Measurements from ENCODE around the gene PCDH11Y.
"Not testable (repeated sequence)": the region's sequence is repeated elsewhere in the genome, so short reads cannot be mapped to it uniquely, and the experiment has no call there.

PCDH11Y gene

DNA sequence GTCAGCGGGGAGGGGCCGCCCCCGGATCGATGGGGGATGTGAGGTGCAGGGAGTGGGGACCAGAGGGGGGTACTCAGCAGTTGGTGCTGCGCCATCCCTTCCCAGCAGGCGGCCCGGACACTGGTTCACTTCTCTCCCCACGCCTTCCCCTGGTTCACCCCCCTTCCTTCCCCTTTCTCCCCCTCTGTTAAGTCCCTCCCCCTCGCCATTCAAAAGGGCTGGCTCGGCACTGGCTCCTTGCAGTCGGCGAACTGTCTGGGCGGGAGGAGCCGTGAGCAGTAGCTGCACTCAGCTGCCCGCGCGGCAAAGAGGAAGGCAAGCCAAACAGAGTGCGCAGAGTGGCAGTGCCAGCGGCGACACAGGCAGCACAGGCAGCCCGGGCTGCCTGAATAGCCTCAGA lies at the start of gene PCDH11Y:
TSS of gene PCDH11Y (plus strand) at position 240 of the 400 bp plus-strand sequence. CDS start 56,804 bp downstream, outside the sequence.
- not testable (repeated sequence) for H3K27me3 Mint-ChIP-seq; H3K36me3 Mint-ChIP-seq; H3K4me3 Mint-ChIP-seq; H3K4me1 Mint-ChIP-seq (ENCODE audit: low read depth); H3K9me3 Mint-ChIP-seq (ENCODE audit: low read depth); H3K27ac Mint-ChIP-seq

GRCh38 chrY:4967894-4968293 lies 32.2 kb upstream of the PCDH11Y start:
- H3K27me3 Mint-ChIP-seq; H3K4me1 Mint-ChIP-seq (ENCODE audit: low read depth); H3K36me3 Mint-ChIP-seq; H3K9me3 Mint-ChIP-seq (ENCODE audit: low read depth); H3K4me3 Mint-ChIP-seq; H3K27ac Mint-ChIP-seq: not testable (repeated sequence)

GRCh38 chrY:4991743-4992400 lies 8.2 kb upstream of the PCDH11Y start:
- not testable (repeated sequence) for H3K27ac Mint-ChIP-seq; H3K36me3 Mint-ChIP-seq; H3K4me1 Mint-ChIP-seq (ENCODE audit: low read depth); H3K4me3 Mint-ChIP-seq; H3K9me3 Mint-ChIP-seq (ENCODE audit: low read depth); H3K27me3 Mint-ChIP-seq

DNA sequence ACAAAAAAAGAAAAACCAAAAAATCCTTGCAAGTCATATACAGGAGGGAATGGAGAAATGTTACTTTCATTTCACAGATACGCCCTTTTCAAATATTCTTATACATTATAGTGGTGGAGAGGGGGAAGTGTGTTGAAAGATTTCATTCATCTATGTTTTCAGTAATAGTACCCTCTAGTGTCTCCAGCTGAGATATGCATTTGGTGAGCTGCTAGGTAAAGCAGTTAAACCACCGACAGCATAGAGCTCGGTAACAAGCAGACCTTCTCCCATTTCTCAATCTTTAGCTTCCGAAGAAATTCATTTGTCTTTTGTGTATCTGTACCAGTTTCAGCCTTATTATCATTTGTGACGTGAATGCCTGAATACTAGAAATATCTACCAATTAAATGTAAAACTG lies 5.2 kb upstream of the PCDH11Y start:
- H3K27ac Mint-ChIP-seq; H3K4me3 Mint-ChIP-seq; H3K9me3 Mint-ChIP-seq (ENCODE audit: low read depth); H3K36me3 Mint-ChIP-seq; H3K27me3 Mint-ChIP-seq; H3K4me1 Mint-ChIP-seq (ENCODE audit: low read depth): not testable (repeated sequence)

DNA sequence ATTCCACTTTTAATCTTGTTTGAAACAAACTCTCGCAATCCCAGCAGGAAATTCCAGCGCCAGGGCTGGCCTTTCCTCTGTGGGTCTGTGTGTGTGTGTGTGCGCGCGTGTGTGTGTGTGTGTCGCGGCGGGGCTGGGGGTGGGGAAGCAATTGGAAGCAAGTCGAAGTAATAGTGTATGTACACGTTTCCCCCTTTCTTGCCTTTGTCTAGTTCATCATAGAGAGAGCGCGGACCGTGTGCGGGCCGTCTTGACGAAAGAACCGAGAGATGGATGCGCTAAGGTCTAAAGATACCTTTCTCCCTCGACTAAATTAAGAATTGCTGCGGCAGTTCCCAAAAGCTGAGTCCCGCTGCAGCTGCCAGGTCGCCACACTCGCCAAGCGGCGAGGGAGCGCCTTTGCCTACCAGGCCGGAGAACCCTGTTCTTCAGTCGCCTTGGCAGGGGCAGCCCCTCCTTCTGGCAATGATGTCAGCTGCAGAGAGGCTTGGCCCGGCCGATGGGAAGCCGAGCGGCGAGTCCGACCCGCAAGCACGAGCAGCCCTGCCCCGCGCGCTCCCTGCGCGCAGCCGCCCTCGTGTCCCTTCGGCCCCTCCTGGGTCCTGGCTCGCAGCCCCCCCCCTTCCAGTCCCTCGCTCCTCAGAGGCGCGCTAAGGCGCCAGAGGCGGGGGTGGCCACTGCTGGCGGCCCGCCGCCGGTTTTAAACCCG lies 2.5 kb downstream of the PCDH11Y start:
- H3K36me3 Mint-ChIP-seq; H3K4me1 Mint-ChIP-seq (ENCODE audit: low read depth); H3K4me3 Mint-ChIP-seq; H3K27me3 Mint-ChIP-seq; H3K27ac Mint-ChIP-seq; H3K9me3 Mint-ChIP-seq (ENCODE audit: low read depth): not testable (repeated sequence)

DNA sequence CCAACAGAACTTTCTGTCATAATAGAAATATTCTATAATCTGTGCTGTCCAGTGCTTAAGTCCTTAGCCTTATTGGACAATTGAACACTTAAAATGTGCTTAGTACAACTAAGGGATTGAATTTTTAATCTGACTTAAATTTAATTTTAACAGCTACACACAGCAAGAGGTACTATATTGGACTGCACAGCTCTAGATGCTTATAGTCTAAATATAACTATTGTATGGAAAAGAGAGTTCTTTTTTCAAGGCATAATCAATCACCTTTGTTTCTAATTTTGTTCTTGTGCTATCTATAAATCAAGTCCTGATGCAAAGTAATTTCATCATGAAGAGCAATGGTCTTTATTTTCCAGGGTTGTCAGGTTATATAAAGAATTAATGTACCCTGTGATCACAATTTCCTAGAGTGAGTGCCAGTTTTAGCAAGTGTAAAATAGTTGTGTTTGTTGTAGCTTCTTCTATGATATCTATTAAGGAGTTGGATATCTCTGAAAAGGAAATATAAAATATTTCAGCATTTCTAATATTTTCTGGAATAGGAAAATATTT lies 39.0 kb downstream of the PCDH11Y start:
- H3K36me3 Mint-ChIP-seq; H3K27ac Mint-ChIP-seq; H3K27me3 Mint-ChIP-seq; H3K9me3 Mint-ChIP-seq (ENCODE audit: low read depth); H3K4me3 Mint-ChIP-seq; H3K4me1 Mint-ChIP-seq (ENCODE audit: low read depth): not testable (repeated sequence)

DNA sequence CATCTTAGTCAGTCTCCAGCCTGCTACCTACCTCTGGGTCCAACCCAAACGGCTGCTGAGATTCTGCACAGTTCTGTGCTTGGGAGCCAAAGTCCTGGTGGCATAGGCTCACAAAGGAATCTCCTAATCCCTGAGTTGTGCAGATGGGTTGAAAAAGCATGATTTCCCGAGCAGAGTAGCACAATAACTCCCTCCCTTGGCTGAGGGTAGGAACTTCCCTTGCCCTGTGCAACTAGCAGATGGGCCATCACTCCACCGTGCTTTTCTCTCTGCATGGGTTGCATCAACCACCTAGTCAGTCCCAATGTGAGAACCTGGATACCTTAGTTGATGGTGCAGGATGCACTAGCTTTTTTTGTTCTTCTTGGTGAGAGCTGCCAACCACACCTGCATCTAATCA lies 82.9 kb downstream of the PCDH11Y start:
- H3K9me3 Mint-ChIP-seq (ENCODE audit: low read depth); H3K4me3 Mint-ChIP-seq; H3K27me3 Mint-ChIP-seq; H3K36me3 Mint-ChIP-seq; H3K4me1 Mint-ChIP-seq (ENCODE audit: low read depth); H3K27ac Mint-ChIP-seq: not testable (repeated sequence)

DNA sequence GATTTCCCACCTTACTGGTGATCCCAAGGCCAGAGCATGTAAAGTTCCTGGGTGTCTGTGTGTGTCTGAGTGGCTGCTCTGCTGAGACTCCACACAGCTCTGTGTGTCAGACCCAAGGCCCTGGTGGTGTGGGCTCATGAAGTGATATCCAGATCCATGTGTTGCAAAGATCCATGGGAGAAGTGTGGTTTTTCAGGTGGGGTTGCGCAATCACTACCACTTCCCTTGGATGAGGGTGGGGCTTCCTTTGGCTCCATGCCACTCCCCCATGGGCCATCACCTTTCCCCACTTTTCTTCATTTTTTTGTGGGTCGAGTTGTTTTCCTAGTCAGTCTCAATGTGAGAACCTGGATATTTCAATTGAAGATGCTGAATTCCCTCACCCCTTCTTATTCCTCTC lies 182.9 kb downstream of the PCDH11Y start:
- not testable (repeated sequence) for H3K9me3 Mint-ChIP-seq (ENCODE audit: low read depth); H3K27me3 Mint-ChIP-seq; H3K36me3 Mint-ChIP-seq; H3K4me3 Mint-ChIP-seq; H3K27ac Mint-ChIP-seq; H3K4me1 Mint-ChIP-seq (ENCODE audit: low read depth)

- H3K36me3 Mint-ChIP-seq; H3K4me3 Mint-ChIP-seq; H3K9me3 Mint-ChIP-seq (ENCODE audit: low read depth); H3K27ac Mint-ChIP-seq; H3K4me1 Mint-ChIP-seq (ENCODE audit: low read depth); H3K27me3 Mint-ChIP-seq: not testable (repeated sequence)
Observed at GRCh38 chrY:5215116-5215515, 215.0 kb downstream of the PCDH11Y start.

DNA sequence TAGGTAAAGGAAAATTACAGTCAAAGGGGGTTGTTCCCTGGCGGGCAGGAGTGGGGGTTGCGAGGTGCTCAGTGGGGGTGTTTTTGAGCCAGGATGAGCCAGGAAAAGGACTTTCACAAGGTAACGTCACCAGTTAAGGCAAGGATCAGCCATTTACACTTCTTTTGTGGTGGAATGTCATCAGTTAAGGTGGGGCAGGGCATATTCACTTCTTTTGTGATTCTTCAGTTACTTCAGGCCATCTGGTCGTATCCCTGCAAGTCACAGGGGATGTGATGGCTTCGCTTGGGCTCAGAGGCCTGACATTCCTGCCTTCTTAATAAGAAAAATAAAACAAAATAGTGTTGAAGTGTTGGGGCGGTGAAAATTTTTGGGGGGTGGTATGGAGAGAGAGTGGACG lies 324.8 kb downstream of the PCDH11Y start:
- H3K9me3 Mint-ChIP-seq (ENCODE audit: low read depth): not testable (repeated sequence)

DNA sequence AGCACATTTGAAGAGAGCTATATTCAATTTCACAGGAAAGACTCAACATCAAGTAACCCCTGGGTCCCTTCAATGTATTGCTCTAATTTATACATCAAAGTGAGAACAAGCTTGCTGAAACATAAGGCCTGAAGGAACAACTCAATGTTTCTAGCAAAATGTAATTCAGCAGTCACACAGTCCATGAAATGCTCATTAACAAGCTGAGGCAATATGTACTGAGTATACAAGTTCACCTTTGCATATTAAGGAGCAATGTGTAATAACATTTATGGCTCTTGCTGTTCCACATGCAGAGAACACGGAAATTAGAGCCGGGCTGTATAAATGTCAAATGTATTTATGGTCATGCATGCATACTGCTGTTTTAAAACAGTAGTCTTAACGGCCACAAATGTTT lies 342.1 kb downstream of the PCDH11Y start:
- H3K4me3 Mint-ChIP-seq; H3K36me3 Mint-ChIP-seq; H3K4me1 Mint-ChIP-seq (ENCODE audit: low read depth); H3K9me3 Mint-ChIP-seq (ENCODE audit: low read depth); H3K27me3 Mint-ChIP-seq; H3K27ac Mint-ChIP-seq: not testable (repeated sequence)

More for the DNA sequence above, 324.8 kb downstream of the PCDH11Y start:
- H3K4me1 Mint-ChIP-seq (ENCODE audit: low read depth); H3K36me3 Mint-ChIP-seq; H3K27me3 Mint-ChIP-seq; H3K27ac Mint-ChIP-seq; H3K4me3 Mint-ChIP-seq: not testable (repeated sequence)

- not testable (repeated sequence) for H3K27ac Mint-ChIP-seq; H3K4me3 Mint-ChIP-seq; H3K9me3 Mint-ChIP-seq (ENCODE audit: low read depth); H3K4me1 Mint-ChIP-seq (ENCODE audit: low read depth); H3K27me3 Mint-ChIP-seq; H3K36me3 Mint-ChIP-seq
Observed at GRCh38 chrY:5543705-5544104, 543.6 kb downstream of the PCDH11Y start.

DNA sequence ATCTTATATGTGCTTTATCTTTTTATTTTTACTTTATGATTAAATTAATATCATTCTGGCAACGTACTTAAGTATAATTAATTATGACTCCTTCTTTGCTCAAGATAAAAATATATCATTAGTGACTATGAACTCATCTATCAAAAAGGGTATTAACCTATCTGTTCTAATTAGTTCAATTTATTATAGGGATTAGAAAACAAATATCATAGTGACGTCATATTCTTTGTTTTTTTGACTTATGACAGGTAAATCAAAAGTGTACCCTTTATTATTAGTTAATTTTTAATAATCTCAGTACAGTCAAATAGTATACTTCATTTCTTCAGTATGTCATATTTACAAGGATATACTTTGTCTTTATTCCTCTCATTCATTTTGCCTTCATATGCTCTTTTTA lies 638.5 kb downstream of the PCDH11Y start:
- H3K36me3 Mint-ChIP-seq; H3K27ac Mint-ChIP-seq; H3K4me3 Mint-ChIP-seq; H3K27me3 Mint-ChIP-seq; H3K9me3 Mint-ChIP-seq (ENCODE audit: low read depth); H3K4me1 Mint-ChIP-seq (ENCODE audit: low read depth): not testable (repeated sequence)

- not testable (repeated sequence) for H3K27ac Mint-ChIP-seq; H3K4me3 Mint-ChIP-seq; H3K9me3 Mint-ChIP-seq (ENCODE audit: low read depth); H3K27me3 Mint-ChIP-seq; H3K4me1 Mint-ChIP-seq (ENCODE audit: low read depth); H3K36me3 Mint-ChIP-seq
Observed at GRCh38 chrY:5679265-5679664, 679.2 kb downstream of the PCDH11Y start.

GRCh38 chrY:5708727-5709126 lies 708.6 kb downstream of the PCDH11Y start:
- not testable (repeated sequence) for H3K27me3 Mint-ChIP-seq; H3K4me3 Mint-ChIP-seq; H3K9me3 Mint-ChIP-seq (ENCODE audit: low read depth); H3K4me1 Mint-ChIP-seq (ENCODE audit: low read depth); H3K27ac Mint-ChIP-seq; H3K36me3 Mint-ChIP-seq

DNA sequence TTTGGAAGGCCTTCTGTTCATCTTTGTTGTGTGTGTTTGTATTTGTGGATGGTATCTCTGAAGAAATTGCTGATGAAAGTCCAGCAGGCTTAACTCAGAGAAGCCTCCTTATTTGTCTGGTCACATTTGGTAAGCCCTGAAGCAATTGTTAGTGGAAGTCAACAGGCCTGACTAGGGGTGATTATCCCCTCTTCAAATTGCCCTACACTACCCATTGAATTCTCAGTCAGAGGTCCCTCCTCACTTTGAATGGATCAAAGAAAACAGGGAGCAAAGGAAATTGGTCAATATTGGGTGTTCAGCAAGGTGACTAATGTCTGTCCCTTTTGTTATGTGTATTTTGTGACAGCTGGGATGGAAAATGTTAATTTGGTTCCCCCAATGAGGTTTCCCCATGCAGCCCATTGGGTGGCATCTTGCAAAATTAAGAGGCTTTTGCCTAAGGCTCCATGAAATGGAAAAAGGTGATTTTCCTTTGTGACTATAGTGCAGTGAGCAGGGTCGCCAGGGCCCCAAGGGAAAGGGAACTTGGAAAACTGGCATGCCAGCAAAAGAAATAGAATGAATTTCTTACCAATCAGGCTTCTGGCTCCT lies 709.8 kb downstream of the PCDH11Y start:
- not testable (repeated sequence) for H3K36me3 Mint-ChIP-seq; H3K4me1 Mint-ChIP-seq (ENCODE audit: low read depth); H3K4me3 Mint-ChIP-seq; H3K9me3 Mint-ChIP-seq (ENCODE audit: low read depth); H3K27me3 Mint-ChIP-seq; H3K27ac Mint-ChIP-seq
